ENCODE measurements around the gene ADAM8.

DNA sequence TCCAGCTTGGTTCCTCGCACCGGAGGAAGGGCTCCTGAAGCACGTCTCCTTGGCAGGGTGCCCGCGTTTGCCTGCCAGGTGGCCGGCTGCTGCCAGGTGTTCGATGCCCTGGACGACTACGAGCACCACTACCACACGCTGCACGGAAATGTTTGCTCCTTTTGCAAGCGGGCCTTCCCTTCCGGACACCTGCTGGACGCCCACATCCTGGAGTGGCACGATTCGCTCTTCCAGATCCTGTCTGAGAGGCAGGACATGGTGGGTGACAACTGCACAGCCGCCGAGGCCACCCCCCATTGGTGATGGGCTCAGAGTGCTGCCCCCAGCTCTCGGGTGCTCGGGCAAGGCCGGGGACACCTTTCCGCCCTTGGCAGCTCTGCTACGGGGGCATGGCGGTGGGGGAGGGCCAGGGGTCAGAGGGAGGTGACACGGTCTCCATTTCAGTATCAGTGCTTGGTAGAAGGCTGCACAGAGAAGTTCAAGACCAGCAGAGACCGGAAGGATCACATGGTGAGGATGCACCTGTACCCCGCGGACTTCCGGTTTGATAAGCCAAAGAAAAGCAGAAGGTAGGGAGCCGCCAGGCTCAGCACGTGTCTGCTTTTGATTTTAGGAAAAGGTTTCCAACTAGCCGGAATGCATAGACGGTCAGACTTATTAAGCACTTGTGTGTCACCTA is 33.2 kb upstream of the ADAM8 start:
- TF ChIP-seq, protein P1, sequence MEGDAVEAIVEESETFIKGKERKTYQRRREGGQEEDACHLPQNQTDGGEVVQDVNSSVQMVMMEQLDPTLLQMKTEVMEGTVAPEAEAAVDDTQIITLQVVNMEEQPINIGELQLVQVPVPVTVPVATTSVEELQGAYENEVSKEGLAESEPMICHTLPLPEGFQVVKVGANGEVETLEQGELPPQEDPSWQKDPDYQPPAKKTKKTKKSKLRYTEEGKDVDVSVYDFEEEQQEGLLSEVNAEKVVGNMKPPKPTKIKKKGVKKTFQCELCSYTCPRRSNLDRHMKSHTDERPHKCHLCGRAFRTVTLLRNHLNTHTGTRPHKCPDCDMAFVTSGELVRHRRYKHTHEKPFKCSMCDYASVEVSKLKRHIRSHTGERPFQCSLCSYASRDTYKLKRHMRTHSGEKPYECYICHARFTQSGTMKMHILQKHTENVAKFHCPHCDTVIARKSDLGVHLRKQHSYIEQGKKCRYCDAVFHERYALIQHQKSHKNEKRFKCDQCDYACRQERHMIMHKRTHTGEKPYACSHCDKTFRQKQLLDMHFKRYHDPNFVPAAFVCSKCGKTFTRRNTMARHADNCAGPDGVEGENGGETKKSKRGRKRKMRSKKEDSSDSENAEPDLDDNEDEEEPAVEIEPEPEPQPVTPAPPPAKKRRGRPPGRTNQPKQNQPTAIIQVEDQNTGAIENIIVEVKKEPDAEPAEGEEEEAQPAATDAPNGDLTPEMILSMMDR (conservative IDR thresholded peaks at IDR 0.05; ENCODE audit: low read length) = no peak
- TF ChIP-seq EZH2phosphoT487 (IDR thresholded peaks at IDR 0.05; ENCODE audit: borderline replicate concordance, low read depth, low read length) = no peak

Data from OCI-LY7 (cell line).